Nephron progenitor cell (in vitro differentiated cells): ENCODE results near the gene PKHD1.

ENCODE experiments used
- DNase-seq: peaks from one replicate; pipeline ENCODE4 v3.0.0; 2021
- H3K27ac Mint-ChIP-seq: 2 replicates; pipeline ENCODE4 v1.8.0; 2021; ENCODE audit warnings: mild to moderate bottlenecking, moderate library complexity, mixed read lengths
- H3K27me3 Mint-ChIP-seq: 2 replicates; pipeline ENCODE4 v1.8.0; 2021; ENCODE audit warnings: mild to moderate bottlenecking, low read depth, mixed read lengths; ENCODE audit not compliant: poor library complexity
- H3K36me3 Mint-ChIP-seq: 2 replicates; pipeline ENCODE4 v1.8.0; 2021; ENCODE audit warnings: low read depth, mixed read lengths
- H3K4me1 Mint-ChIP-seq: 2 replicates; pipeline ENCODE4 v1.8.0; 2021; ENCODE audit warnings: mixed read lengths
- H3K4me3 Mint-ChIP-seq: 2 replicates; pipeline ENCODE4 v1.8.0; 2021; ENCODE audit warnings: mild to moderate bottlenecking, moderate library complexity, mixed read lengths
- H3K9me3 Mint-ChIP-seq: 2 replicates; pipeline ENCODE4 v1.8.0; 2021; ENCODE audit warnings: mild to moderate bottlenecking, moderate library complexity, mixed read lengths
- TF ChIP-seq, protein P1 (sequence below): fragments of 200-600 bp; sonication (generic); IDR thresholded peaks from 2 replicates; pipeline ENCODE4 v1.5.0; 2021; ENCODE audit warnings: antibody characterized with exemption

PKHD1 gene

DNA sequence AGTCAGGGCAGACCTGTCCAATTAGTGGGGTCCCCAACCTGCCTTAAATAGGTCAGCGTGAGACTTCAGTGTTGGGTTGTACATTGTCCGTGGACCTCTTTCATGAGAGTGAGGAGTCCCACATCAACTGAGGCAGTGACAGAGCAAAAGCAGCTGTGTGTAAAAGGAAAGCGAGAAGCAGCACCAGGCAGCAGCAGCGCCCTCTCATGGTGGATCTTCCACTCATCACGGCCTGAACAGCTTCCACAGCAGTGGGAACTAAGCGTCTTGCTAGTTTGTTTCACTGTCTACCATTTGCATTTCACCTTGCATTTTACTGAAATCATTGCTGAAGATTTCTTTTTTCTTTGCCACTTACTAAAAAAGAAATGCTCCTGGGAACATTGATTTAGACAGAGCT is 333.8 kb downstream of the PKHD1 start:
- no peaks in the 10 kb centered on the region for H3K36me3 Mint-ChIP-seq
- H3K9me3 Mint-ChIP-seq: no peaks in the 10 kb centered on the region
- TF ChIP-seq, protein P1, sequence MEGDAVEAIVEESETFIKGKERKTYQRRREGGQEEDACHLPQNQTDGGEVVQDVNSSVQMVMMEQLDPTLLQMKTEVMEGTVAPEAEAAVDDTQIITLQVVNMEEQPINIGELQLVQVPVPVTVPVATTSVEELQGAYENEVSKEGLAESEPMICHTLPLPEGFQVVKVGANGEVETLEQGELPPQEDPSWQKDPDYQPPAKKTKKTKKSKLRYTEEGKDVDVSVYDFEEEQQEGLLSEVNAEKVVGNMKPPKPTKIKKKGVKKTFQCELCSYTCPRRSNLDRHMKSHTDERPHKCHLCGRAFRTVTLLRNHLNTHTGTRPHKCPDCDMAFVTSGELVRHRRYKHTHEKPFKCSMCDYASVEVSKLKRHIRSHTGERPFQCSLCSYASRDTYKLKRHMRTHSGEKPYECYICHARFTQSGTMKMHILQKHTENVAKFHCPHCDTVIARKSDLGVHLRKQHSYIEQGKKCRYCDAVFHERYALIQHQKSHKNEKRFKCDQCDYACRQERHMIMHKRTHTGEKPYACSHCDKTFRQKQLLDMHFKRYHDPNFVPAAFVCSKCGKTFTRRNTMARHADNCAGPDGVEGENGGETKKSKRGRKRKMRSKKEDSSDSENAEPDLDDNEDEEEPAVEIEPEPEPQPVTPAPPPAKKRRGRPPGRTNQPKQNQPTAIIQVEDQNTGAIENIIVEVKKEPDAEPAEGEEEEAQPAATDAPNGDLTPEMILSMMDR: peak; percentile 62
- no peak overlapping the region for H3K27ac Mint-ChIP-seq
- no peaks in the 10 kb centered on the region for H3K4me1 Mint-ChIP-seq
- H3K4me3 Mint-ChIP-seq: no peak overlapping the region
- DNase-seq: peak; percentile 64
- no peaks in the 10 kb centered on the region for H3K27me3 Mint-ChIP-seq

DNA sequence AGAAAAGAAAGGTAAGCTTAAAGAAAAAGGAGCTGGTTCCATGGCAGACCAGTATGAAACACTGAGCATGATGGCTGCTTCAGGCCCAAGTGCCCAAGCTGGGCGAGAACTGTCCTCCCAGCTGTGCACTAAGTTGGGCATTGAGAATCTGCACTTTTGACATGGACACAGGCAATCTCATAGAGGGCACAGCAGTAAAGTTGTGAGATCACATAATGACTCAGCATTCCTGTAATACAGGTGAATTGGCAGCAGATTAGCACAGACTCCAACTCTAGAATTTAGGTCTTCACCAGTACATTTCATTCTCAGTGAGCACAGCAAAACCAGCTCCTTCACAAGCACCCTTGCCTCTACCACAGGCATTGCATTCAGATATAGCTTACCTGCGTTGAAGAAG is 343.4 kb downstream of the PKHD1 start:
- Mint-ChIP-seq H3K4me1 (peaks cover 11% of the 10 kb centered on the region), H3K4me3 (no peak overlapping the region), H3K36me3 (no peaks in the 10 kb centered on the region), H3K27me3 (peaks cover 4% of the 10 kb centered on the region), H3K27ac (no peak overlapping the region), H3K9me3 (no peaks in the 10 kb centered on the region)
- DNase-seq: no peak
- TF ChIP-seq, protein P1: no peak

DNA sequence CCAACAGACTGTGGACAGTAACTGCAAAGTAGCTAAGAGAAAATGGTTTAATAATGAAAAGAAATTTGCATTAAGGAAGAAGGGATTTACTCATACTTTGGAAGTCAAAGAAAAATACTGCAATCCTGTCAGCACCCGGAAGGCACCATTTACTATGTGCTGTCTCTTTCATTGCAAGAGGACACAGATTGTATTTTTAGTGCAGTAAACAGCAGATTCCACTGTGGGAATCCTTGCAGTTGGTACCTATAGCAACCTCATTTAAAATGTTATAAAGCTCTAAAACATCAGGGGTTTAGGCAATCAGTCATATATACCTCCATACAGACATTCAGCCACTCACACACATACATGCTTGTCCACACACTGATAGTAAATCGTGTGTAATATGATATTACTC is 346.8 kb downstream of the PKHD1 start:
- H3K27ac Mint-ChIP-seq: no peak overlapping the region
- peaks cover 15% of the 10 kb centered on the region for H3K4me1 Mint-ChIP-seq
- H3K4me3 Mint-ChIP-seq: no peak overlapping the region
- H3K27me3 Mint-ChIP-seq: no peaks in the 10 kb centered on the region
- H3K36me3 Mint-ChIP-seq: no peaks in the 10 kb centered on the region
- TF ChIP-seq, protein P1: no peak
- no peak for DNase-seq
- no peaks in the 10 kb centered on the region for H3K9me3 Mint-ChIP-seq

DNA sequence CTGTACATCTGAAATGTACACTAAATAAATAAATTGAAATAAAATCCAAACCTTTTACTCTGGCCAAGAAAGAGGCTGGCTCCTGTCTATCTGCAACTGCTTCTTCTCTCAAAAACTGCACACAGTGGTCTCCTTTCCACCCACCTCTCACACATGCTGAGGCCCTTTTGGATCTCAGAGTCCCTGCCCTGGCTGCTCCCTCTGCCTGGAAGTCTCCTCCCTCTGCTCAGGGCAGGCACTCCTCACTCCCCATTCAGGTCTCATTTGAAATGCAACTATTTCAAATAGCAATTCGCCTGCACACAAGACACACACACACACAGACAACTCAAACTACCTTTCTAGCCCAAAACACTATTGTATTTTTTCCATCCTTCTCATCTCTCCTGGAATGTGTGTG is 348.8 kb downstream of the PKHD1 start:
- Mint-ChIP-seq H3K27ac (peak overlapping the region; percentile 49), H3K36me3 (no peaks in the 10 kb centered on the region), H3K4me1 (peaks cover 12% of the 10 kb centered on the region), H3K27me3 (peaks cover 2% of the 10 kb centered on the region), H3K9me3 (no peaks in the 10 kb centered on the region), H3K4me3 (no peak overlapping the region)
- DNase-seq: no peak
- TF ChIP-seq, protein P1: no peak

DNA sequence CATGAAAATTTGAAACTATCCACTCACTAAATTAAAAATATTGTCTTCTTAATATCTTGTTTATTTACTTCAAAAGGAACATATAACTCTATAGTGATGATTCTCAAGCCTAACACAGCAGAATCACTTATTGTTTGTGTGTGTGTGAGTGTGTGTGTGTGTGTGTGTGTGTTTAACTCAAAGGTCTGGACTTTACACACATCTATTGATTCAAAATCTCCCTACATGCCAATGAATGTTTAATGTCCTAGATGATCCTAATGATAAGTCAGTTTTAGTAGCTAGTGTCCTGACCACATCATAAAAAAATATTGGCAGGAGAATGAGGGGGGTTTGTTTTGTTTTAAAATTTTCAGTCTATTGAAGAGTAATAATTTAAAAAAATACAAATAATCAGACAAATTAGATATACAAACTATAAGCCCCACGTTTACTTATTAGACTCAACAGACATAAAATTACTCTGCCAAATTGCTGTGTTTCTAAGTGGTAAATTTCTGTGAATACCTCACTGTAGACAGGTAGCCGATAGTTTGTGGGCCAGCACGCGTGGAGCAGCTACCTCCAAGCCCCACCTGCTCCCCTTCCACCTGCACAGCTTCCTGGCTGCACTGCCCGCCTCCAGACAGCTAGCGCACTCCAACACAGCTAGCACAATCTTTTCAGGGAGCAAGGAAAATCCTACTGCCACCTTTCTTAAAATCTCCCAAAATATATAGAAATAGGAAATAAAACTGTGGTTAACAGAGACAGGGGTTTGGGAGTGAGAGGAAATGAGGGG is 349.6 kb downstream of the PKHD1 start:
- TF ChIP-seq, protein P1: no peak
- no peak for DNase-seq
- H3K27ac Mint-ChIP-seq: no peak overlapping the region

DNA sequence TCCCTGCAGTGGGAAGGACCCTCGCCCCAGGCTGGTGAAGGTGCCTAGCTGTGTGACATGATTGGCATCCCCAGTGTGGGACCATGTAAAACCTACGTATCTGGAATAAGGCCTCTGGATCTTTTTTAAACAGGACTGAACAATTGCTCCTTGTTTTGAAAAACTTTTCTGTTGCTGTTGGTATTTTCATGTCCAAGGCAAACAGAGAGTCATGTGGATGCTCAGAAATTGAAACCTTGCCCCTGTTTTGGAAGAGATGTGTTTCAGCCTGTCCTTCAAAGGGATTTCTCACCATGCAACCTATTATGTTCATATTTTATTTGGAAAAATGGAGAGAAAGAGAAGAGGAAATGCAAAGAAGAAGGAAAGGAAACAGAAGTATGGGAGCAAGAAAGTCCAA is 362.3 kb downstream of the PKHD1 start:
- H3K36me3 Mint-ChIP-seq: no peaks in the 10 kb centered on the region
- peaks cover 9% of the 10 kb centered on the region for H3K4me1 Mint-ChIP-seq
- no peak overlapping the region for H3K4me3 Mint-ChIP-seq
- DNase-seq: no peak
- no peak overlapping the region for H3K27ac Mint-ChIP-seq
- TF ChIP-seq, protein P1: no peak
- H3K9me3 Mint-ChIP-seq: no peaks in the 10 kb centered on the region
- no peaks in the 10 kb centered on the region for H3K27me3 Mint-ChIP-seq

More for the DNA sequence above, 349.6 kb downstream of the PKHD1 start:
- no peaks in the 10 kb centered on the region for H3K36me3 Mint-ChIP-seq
- no peaks in the 10 kb centered on the region for H3K9me3 Mint-ChIP-seq
- peaks cover 2% of the 10 kb centered on the region for H3K27me3 Mint-ChIP-seq
- H3K4me1 Mint-ChIP-seq: peaks cover 4% of the 10 kb centered on the region
- H3K4me3 Mint-ChIP-seq: no peak overlapping the region
